Measurements from ENCODE around the gene C20orf173.
"Not testable (repeated sequence)": the region's sequence is repeated elsewhere in the genome, so short reads cannot be mapped to it uniquely, and the experiment has no call there.

The C20orf173 gene

GRCh38 chr20:35529552-35529951, at the start of gene C20orf173:
Gene C20orf173, minus strand, starts transcription at chr20:35529652. Its CDS starts 279 bp downstream, at chr20:35529373.
- in situ Hi-C loops (cut with MboI; ENCODE audit: low sequenced_read_pairs) = no loop called here

GRCh38 chr20:35579196-35579595, 49.7 kb upstream of the C20orf173 start:
- in situ Hi-C loops (cut with MboI; ENCODE audit: low sequenced_read_pairs) = no loop called here

GRCh38 chr20:35578469-35578868, 49.0 kb upstream of the C20orf173 start:
- in situ Hi-C loops (cut with MboI; ENCODE audit: low sequenced_read_pairs) = no loop called here

GRCh38 chr20:35576816-35577215, 47.4 kb upstream of the C20orf173 start:
- in situ Hi-C loops (cut with MboI; ENCODE audit: low sequenced_read_pairs) = no loop called here

GRCh38 chr20:35575958-35576357, 46.5 kb upstream of the C20orf173 start:
- in situ Hi-C loops (cut with MboI; ENCODE audit: low sequenced_read_pairs) = no loop called here

GRCh38 chr20:35572838-35573237, 43.4 kb upstream of the C20orf173 start:
- in situ Hi-C loops (cut with MboI; ENCODE audit: low sequenced_read_pairs) = no loop called here

GRCh38 chr20:35571555-35571954, 42.1 kb upstream of the C20orf173 start:
- in situ Hi-C loops (cut with MboI; ENCODE audit: low sequenced_read_pairs) = no loop called here

GRCh38 chr20:35568645-35569044, 39.2 kb upstream of the C20orf173 start:
- in situ Hi-C loops (cut with MboI; ENCODE audit: low sequenced_read_pairs) = no loop called here

- in situ Hi-C loops (cut with MboI; ENCODE audit: low sequenced_read_pairs) = no loop called here
Measured at GRCh38 chr20:35564905-35565304, 35.5 kb upstream of the C20orf173 start.

GRCh38 chr20:35563834-35564233, 34.4 kb upstream of the C20orf173 start:
- in situ Hi-C loops (cut with MboI; ENCODE audit: low sequenced_read_pairs) = no loop called here

- in situ Hi-C loops (cut with MboI; ENCODE audit: low sequenced_read_pairs) = no loop called here
Measured at GRCh38 chr20:35562541-35563110, 33.2 kb upstream of the C20orf173 start.

GRCh38 chr20:35561671-35562070, 32.2 kb upstream of the C20orf173 start:
- in situ Hi-C loops (cut with MboI; ENCODE audit: low sequenced_read_pairs) = no loop called here

GRCh38 chr20:35561268-35561667, 31.8 kb upstream of the C20orf173 start:
- in situ Hi-C loops (cut with MboI; ENCODE audit: low sequenced_read_pairs) = no loop called here

GRCh38 chr20:35560541-35560940, 31.1 kb upstream of the C20orf173 start:
- in situ Hi-C loops (cut with MboI; ENCODE audit: low sequenced_read_pairs) = no loop called here

- in situ Hi-C loops (cut with MboI; ENCODE audit: low sequenced_read_pairs) = no loop called here
Measured at GRCh38 chr20:35560105-35560511, 30.7 kb upstream of the C20orf173 start.

- in situ Hi-C loops (cut with MboI; ENCODE audit: low sequenced_read_pairs) = no loop called here
Measured at GRCh38 chr20:35559042-35559693, 29.7 kb upstream of the C20orf173 start.

- in situ Hi-C loops (cut with MboI; ENCODE audit: low sequenced_read_pairs) = no loop called here
Measured at GRCh38 chr20:35558451-35558850, 29.0 kb upstream of the C20orf173 start.

GRCh38 chr20:35556871-35557270, 27.4 kb upstream of the C20orf173 start:
- in situ Hi-C loops (cut with MboI; ENCODE audit: low sequenced_read_pairs) = no loop called here

- in situ Hi-C loops (cut with MboI; ENCODE audit: low sequenced_read_pairs) = no loop called here
Measured at GRCh38 chr20:35555951-35556645, 26.6 kb upstream of the C20orf173 start.

- in situ Hi-C loops (cut with MboI; ENCODE audit: low sequenced_read_pairs) = not testable (repeated sequence)
Measured at GRCh38 chr20:35555461-35555860, 26.0 kb upstream of the C20orf173 start.

- in situ Hi-C loops (cut with MboI; ENCODE audit: low sequenced_read_pairs) = no loop called here
Measured at GRCh38 chr20:35552914-35553313, 23.5 kb upstream of the C20orf173 start.

- in situ Hi-C loops (cut with MboI; ENCODE audit: low sequenced_read_pairs) = no loop called here
Measured at GRCh38 chr20:35551503-35551902, 22.1 kb upstream of the C20orf173 start.
